Ammon's horn (tissue), 1 donor: ENCODE data around the gene RSPH6A.
"Not testable (repeated sequence)": the region's sequence is repeated elsewhere in the genome, so short reads cannot be mapped to it uniquely, and the experiment has no call there.

Source experiments
- DNase-seq: peaks from one replicate; pipeline ENCODE4 v3.0.0-alpha.2; 2016; ENCODE audit warnings: low spot score

The RSPH6A gene

DNA sequence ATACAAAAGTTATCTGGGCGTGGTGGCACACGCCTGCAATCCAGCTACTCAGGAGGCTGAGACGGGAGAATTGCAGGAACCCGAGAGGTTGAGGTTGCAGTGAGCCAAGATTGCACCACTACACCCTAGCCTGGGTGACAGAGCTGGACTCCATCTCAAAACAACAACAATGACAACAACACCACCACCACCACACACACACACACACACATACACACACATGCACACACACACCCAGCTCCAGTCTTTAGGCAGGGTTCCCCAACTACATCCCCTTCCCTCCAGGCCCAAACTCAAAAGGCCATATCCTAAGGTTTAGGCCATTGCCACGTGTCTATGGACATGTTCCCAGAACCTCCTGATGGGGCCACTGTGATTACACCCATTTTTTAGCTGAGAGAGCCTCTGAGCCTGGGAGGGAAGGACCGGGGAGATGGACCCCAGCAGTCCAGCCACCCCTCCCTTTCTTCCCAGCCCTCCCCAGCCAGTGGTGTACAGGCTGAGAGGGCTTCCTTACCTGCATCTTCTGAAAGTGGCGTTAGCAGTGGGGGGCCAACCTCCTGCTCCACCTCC lies 13.4 kb downstream of the RSPH6A start:
- no peak for DNase-seq

DNA sequence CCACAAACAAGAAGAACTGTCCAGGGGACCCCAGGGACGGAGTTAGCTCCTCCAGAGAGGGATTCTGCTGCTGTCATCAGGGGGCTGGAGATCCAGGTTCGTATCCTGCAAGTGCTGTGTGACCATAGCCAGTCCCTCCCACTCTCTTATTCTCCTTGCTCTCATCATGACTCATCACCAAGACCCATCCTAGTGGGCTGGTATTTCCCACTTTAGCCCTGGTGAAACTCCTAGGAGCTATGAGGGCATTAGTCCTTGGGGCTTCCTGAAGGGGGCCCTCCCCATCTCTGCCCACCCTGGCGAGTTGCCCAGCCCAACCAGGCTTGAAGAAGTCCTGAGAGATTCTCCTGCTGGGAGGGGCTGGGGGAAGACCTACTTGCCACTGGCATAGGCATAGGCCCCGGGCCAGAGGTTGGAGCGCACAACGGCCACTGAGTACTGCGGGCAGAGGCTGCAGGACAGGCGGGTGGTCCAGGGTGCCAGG lies 15.0 kb downstream of the RSPH6A start:
- no peak for DNase-seq

DNA sequence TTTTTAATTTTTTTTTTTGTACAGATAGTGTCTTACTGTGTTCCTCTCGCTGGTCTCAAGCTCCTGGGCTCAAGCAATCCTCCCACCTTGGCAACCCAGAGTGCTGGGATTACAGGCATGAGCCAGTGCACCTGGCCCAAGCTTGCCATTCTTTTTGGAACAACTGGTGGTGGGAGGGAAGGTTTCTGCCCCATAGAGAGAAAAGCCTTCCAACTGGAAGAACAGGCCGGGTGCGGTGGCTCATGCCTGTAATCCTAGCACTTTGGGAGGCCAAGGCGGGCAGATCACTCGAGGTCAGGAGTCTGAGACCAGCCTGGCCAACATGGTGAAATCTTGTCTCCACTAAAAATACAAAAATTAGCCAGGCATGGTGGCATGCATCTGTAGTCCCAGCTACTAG lies 15.6 kb downstream of the RSPH6A start:
- not testable (repeated sequence) for DNase-seq

DNA sequence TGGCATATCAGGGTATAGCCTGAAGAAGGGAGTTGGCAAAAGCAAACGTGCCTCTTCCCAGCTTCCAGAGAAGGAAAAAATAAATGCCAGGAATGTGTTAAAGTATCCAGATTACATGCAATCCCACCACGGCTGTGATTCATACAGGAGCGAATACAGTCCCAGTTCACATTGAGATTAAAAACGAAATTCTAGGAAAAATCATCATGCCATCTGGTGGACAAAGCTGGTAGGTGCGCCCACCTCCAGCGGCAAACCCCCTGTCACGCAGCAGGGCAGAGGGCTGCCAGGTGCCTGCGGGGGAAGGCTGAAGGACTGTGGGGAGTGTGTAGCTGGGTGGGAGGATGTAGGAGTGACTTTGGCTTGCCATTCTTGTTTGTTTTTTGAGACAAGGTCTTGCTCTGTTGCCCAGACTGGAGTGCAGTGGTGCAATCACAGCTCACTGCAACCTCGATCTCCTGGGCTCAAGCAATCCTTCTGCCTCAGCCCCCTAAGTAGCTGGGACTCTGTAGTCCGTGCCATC lies 16.1 kb downstream of the RSPH6A start:
- DNase-seq, result peak; percentile 65

DNA sequence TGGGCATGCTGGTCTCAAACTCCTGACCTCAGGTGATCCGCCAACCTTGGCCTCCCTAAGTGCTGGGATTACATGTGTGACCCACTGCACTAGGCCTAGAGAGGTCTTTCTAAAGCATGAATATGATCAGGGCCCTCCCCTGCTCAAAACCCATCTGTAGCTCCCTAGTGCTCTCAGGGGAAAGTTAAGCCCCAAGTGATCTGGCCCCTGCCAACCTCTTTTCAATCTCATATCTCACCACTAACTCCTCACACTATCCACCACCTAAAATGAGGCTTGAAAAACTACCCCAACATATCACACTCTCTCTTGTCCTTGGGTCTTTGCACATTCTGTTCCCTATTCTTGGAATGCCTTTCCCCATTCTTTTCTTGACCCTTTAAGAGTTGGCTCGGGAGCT lies 20.5 kb downstream of the RSPH6A start:
- DNase-seq, result no peak

DNA sequence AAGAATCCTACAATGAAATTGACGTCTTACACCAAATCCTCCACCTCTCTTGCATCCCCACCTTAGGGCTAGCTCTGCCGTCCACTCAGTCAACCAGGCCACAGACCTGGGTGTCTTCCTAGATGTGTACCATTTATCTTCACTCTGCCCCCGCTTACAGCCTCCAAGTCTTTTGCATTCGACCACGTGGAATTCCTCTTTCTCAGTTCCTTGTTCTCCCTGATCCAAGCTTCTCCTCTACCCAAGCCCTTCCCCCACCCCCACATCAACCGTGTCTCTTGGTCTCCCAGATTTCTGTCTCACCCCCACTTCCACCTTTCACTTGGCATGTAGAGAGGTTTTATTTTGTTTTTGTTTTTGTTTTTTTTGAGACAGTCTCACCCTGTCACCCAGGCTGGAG lies 21.2 kb downstream of the RSPH6A start:
- no peak for DNase-seq

DNA sequence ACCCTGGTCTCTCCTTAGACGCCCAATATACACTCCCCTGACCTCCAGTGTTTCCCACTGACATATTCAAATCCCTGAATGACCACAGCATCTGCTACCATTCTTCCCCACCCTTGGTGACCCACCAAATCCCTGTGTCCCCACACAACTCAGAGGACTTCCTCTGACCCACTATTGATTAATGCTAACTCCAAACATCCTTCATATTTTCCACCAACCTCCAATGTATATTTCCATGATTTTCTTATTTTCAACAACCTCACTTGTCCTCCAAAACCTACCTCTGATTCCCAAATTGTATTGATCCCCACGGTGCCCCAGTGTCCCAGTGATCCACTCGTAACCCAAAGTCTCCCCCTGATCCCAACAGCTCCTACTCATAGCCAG lies 21.9 kb downstream of the RSPH6A start:
- no peak for DNase-seq

DNA sequence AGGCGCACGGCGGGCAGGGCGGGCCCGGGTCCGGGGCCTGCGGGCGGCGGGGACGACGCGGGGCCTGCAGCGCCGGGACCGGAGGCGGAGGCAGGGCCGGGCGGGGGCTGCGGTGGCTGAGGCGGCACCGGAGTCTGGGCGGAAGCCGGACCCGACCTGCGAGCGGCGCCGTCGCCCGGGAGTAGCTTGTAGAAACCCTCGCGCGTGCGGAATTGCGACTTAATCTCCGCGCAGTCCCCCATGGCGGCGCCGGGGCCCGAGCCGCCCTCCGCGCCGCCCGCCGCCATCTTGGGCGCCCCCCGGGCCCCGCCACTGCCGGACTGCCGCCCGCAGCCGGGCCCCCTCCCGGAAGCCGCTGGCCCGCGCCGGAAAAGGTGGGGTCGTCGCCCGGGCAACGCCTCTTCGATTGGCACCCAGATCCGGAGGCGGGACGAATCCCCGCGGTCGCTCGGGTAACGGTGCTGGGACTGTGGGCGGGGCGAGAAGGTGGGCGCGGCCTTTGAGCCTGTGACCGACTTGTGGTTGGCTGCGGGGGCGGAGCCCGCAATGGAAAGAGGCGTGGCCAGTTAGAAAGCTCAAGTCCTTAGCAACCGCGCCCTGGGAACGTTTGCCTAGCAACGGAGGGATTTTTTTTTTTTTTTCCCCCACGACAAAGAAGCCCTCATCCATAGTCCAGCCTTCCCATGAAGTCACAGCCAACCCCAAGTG lies 22.5 kb downstream of the RSPH6A start, which contains the start of gene DMWD:
TSS of gene DMWD (minus strand) at position 376 of the 708 bp plus-strand sequence. CDS start at position 287, 89 bp downstream.
- DNase-seq, result peak; percentile 100

DNA sequence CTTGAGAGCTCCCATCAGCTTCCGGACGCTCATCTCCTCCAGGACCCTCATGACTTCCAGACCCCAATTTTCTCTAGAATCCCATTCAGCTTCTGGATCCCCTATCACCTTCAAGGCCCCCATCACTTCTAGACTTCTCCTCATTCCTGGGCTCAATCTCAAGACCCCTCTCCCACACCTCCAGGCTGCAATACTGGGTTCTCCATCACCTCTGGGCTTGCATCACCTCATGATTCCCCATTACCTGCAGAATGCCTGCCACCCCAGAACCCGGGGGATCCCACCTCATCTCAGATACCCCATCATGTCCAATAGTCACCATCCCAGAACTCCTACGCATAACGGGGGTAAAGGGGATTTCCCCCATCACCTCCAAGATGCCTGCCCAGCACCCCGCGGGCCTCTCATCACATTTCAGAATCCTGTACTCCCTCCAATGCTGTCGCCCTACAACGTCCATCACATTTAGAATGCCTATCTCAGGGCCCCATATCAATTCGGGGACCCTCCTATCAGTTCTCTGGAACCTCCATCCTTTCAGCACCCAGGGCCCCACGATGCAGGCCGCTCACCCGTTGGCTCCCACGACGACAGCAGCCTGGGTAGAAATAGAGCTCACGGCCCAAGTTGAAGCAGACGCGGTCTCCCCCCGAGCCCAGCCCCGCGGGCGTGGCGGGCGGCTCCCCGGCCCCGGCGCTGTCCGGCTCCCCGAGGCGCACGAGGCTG lies 23.2 kb downstream of the RSPH6A start:
- DNase-seq, result no peak

DNA sequence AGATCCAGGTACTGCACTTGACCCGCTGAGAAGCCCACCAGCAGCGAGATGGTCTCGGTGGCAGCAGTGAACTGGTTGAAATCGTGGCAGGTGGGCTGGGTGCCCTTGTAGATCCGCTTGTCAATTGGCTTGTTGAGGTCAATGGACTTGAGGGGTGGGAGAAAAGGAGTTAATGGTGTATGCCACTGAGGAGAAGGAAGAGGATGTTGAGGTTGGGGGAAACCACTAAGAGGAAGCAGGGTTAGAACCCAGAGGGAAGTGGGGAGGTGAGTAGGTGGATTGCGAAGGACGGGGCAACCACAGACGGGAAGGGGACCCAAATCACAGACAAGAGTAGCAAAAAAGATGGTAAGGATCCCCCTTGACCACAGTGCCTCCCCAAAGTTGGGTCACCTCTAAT lies 24.2 kb downstream of the RSPH6A start:
- DNase-seq, result peak; percentile 62

DNA sequence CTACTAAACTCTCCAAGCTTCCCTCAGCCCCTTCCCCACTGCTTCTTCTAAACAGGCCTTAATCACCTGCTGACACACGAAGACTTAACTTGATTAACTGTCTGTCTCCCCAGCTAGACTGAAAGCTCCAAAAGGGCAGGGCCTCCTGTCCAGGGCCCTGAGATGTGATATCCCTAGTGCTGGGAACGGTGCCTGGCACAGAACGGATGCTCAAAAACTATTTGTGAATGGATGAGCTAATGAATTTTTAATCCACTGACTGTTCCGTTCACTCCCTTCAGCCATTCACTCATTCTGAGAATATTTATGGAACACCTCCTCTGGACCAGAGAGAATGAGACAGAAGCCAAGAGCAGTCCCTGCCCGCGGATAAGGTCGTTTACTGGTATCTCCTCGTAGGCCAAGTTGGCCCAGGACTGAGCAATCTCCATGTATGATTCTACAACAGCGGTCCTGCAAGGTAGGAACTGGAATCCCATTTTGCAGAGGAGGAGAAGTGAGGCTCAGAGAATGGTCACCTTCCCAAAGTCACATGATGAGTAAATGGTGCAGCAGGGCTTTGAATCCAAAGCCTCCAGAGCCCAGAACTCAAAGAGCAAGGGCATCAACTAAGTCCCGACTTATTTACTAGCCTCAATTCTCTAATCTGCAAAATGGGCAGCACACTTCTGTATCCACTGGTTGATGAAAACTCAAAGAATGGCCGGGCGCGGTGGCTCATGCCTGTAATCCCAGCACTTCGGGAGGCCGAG lies 25.9 kb downstream of the RSPH6A start:
- no peak for DNase-seq

DNA sequence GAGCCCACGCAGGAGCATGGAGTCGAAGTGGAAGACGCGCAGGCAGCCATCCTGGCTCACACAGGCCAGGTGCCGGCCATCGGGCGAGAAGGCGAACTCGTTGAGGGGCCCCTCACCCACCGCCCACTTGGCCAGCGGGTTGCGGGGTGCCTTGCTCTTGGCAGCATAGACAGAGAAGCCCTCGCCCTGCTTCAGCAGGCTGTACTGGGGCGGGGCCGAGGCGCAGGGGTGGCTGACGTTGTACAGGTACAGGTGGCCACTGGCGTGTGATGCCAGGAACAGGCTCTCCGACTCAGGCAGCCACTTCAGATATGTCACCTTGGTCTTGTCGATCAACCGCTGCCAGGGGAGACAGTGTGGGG lies 28.6 kb downstream of the RSPH6A start:
- DNase-seq, result no peak

DNA sequence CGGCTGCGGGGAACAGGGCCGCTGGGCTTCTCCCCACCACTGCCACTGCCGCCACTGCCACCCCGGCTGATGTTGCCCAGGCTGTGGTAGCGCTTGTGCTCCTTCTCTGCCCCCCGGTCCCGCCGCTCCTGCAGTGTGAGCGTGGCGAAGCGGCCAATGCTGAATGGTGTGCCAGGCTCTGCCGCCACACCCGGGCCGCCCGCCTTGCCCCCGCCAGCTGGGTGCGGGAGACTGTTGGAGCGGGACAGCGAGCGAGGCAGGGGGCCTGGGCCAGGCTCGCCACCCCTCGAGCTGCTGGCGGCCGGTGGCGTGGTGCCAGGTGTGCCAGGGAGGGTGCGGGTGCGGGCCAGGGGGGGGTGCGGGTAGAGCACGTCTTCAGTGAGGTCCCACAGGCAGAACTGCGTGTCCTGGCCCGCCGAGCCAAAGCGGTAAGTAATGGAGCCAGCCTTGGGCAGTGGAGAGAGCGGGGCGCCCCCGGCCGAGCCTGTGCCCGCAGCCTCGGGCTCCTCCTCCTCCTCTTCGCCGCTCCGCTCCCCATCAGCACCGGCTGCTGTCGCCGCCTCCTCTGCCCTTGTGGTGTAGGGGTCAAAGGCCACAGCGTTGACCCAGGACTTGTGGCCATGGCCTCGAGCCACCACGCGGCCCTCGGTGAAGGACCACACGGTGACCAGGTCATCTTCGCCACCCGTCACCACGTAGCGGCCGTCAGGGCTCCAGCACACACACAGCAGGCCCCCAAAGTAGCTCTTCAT lies 29.2 kb downstream of the RSPH6A start:
- no peak for DNase-seq

DNA sequence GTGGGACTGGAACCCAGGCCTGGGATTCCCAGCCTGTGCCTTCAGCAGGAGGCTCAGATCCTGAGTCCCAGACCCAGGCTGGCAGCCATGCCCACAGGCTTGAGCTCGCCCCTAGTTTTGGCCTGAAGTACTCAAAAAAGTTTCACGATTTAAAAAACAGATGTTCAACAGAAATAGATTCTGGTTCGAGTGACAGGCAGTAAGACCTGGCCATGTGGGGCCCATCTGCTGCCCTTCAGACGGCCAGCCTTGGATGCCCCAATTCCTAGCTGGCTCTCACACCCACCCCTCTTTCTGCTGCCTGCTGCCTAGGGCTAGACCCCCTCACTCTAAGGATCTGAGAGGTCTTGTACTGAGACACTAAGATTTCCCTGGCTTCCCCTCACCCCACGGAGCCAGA lies 30.0 kb downstream of the RSPH6A start:
- no peak for DNase-seq

DNA sequence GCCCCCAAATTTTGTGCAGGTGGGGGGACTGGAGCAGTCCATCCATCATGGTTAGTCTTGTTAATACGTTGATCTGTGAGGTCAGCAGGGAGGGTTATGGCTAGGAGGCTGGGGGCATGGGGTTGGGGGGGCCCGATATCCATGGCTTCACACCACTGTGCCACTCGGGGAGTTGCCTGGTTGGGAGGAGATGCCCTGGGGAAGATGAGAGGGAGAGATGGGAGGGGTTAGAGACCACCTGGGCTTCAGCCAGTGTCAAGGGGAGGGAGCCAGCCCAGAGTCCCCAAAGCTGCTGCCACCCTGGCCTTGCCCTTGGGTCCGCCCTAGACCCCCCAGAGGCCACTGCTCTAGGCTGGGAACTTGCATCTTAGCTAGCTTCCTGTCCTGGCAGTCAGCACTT lies 31.0 kb downstream of the RSPH6A start:
- DNase-seq, result no peak

DNA sequence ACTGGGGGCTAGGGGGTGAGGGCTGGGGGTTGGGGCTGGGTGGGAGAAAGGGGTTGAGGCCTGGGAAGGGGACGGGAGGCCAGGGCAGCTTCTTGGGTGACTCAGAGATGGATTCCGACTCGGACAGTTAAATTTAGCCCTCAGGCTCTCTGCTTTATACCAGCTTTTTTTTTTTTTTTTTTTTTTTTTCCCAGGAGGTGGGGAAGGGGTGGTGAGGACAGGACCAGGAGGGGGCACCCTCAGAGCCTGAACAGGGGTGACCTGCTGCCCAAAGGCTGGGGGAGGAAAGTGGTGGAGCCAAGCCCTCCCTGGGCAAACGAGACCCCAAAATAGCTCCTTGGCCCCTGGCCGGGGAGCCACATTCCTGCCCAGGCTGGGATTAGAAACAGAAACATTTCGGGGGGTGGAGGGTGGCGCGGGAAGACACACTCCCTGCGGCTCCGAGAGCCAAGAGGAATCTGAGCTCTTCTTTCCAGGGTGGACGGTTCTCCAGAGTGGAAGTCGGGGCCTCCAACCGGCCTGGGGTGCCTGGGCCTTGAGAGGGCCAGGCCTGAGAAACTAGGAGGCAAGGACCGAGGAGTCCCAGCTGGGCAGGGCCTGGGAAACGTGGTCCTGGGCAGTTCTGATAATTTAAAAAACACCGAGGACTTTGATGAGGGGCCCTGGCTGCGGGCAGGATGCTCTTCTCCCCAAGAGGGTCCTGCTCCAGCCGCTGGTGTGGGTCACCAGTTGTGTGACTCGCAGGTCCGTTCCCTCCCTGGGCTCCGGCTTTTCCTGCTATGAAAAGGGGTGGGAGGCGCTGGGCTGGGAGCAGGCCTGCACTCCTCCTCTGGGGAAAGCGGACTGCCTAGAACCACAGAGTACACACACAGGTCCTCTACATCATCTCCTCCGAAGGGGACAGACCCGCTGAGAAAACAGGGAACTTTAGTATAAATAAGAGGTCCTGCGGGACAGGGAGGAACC lies 32.0 kb downstream of the RSPH6A start:
- no peak for DNase-seq

DNA sequence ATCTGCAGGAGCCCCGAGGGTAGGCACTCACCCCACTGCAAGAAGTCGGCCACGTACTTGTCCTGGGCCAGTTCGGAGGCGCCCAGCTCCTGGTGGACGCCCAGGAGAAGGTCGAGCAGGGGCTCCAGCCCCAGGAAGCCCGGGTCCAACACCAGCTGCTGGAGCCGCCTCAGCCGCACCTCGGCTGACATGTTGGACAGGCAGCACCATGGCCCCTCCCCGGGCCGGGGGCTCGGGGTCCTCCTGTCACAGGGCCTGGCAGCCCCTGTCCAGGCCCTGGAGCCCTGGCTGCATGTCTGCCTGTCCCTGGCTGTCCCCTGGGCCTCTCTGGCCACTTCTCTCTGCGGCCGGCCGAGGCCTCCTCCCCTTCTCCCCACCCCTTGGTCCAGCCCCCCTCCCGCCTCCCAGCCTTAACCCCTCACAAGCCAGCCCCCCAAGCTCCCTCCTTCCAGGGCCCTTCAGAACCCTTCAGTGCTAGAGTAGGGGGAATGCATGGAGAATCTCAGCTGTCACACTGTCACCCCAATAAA lies 32.9 kb downstream of the RSPH6A start, which contains the start of gene DMPK:
TSS of gene DMPK (minus strand) at position 329 of the 530 bp plus-strand sequence. CDS start at position 191, 138 bp downstream.
- no peak for DNase-seq

DNA sequence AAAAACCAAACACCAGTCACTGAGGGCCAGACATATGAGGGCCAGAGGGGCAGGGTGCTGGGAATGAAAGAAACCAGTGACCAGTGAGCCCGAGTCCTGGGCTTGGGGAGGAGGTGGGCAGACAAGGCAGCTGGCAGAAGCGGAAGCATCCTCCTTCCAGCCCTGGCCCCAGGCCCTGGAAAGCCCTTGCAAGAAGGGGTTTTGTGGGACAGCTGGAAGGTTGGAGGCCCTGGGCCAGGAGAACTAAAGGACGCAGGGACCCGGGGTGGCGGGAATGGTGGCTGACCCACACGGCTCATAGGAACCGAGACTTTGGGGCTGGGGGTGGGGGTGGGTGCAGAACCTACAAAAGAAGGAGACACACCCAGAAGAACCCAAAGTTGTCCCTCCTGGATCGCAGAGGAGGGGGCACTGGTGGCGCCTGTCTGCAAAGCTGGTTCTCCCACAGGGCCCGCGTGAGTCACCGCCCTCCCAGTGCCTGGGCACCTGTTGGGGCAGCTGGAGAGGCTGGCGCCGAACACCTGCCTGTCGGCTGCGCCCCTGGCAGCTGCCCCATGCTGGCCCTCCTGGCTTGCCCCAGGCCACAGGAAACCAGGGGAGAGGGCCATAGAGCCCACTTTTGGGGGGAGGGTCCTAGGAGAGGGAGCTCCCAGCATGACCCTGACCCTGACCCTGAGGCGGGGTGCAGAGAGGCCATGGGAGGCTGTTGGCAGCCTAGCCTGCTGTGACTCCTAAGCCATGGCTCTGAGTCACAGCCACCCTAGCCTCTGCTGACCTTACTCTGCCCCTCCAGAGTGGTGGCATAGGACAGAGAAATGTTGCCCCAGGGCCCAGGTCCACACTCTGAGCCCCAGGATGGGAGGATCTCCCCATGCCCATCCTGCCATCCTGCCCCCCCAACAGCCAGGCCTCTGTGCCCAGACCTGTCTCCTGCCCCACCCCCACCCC lies 33.6 kb downstream of the RSPH6A start:
- no peak for DNase-seq
